Middle frontal gyrus (tissue), 1 donor: ENCODE measurements around the gene MKLN1.
"Not testable (repeated sequence)": the region's sequence is repeated elsewhere in the genome, so short reads cannot be mapped to it uniquely, and the experiment has no call there.

Source experiments
- DNase-seq: peaks from one replicate; pipeline ENCODE4 v3.0.0-alpha.2; 2015; ENCODE audit warnings: low spot score; ENCODE audit errors: extremely low spot score

The MKLN1 gene

GRCh38 chr7:131391145-131391544, 63.5 kb downstream of the MKLN1 start:
- no peak for DNase-seq

GRCh38 chr7:131400681-131401176, 73.1 kb downstream of the MKLN1 start:
- DNase-seq, result no peak

GRCh38 chr7:131401194-131401593, 73.5 kb downstream of the MKLN1 start:
- DNase-seq, result no peak

GRCh38 chr7:131403322-131403721, 75.6 kb downstream of the MKLN1 start:
- DNase-seq, result no peak

- DNase-seq, result no peak
Measured at GRCh38 chr7:131404226-131404911, 76.7 kb downstream of the MKLN1 start.

- no peak for DNase-seq
Measured at GRCh38 chr7:131409129-131409766, 81.6 kb downstream of the MKLN1 start.

GRCh38 chr7:131412031-131412430, 84.4 kb downstream of the MKLN1 start:
- no peak for DNase-seq

GRCh38 chr7:131413711-131414110, 86.0 kb downstream of the MKLN1 start:
- DNase-seq, result no peak

GRCh38 chr7:131424219-131424822, 96.6 kb downstream of the MKLN1 start:
- DNase-seq, result peak; percentile 29

- DNase-seq, result peak; percentile 61
Measured at GRCh38 chr7:131425992-131426391, 98.3 kb downstream of the MKLN1 start.

GRCh38 chr7:131430826-131431225, 103.2 kb downstream of the MKLN1 start:
- DNase-seq, result not testable (repeated sequence)

- no peak for DNase-seq
Measured at GRCh38 chr7:131431289-131431688, 103.6 kb downstream of the MKLN1 start.

- no peak for DNase-seq
Measured at GRCh38 chr7:131431756-131432155, 104.1 kb downstream of the MKLN1 start.

- DNase-seq, result no peak
Measured at GRCh38 chr7:131436384-131436783, 108.7 kb downstream of the MKLN1 start.

GRCh38 chr7:131438969-131439368, 111.3 kb downstream of the MKLN1 start:
- no peak for DNase-seq

- DNase-seq, result no peak
Measured at GRCh38 chr7:131443496-131443895, 115.8 kb downstream of the MKLN1 start.

GRCh38 chr7:131444683-131445082, 117.0 kb downstream of the MKLN1 start:
- DNase-seq, result no peak

GRCh38 chr7:131449373-131449902, 121.8 kb downstream of the MKLN1 start:
- no peak for DNase-seq

GRCh38 chr7:131454498-131454897, 126.8 kb downstream of the MKLN1 start:
- no peak for DNase-seq

- DNase-seq, result no peak
Measured at GRCh38 chr7:131455001-131455400, 127.3 kb downstream of the MKLN1 start.

- DNase-seq, result no peak
Measured at GRCh38 chr7:131455546-131455945, 127.9 kb downstream of the MKLN1 start.

- DNase-seq, result no peak
Measured at GRCh38 chr7:131456338-131456737, 128.7 kb downstream of the MKLN1 start.
